Measurements from ENCODE around the gene KLF16. TPM values are rescaled to one million over a fixed set of nuclear protein-coding genes. Genes with fewer than 3 reads are reported as not detected.

The KLF16 gene
- total and polyA plus RNA-seq, 9 of the 15 experiments (the other 6 are each of a cell fraction or from before 2014, with no cell fraction given) = 0.04 to 60.4 (median 6.8) TPM

- peak; percentile 80 for TF ChIP-seq CTCFL (IDR thresholded peaks at IDR 0.05; ENCODE audit: borderline replicate concordance, insufficient read depth, low read depth, low read length, poor library complexity, severe bottlenecking)
- no peak for TF ChIP-seq FOXK2 (conservative IDR thresholded peaks at IDR 0.05 in 1 of 2, IDR thresholded peaks at IDR 0.05 in 1 of 2; ENCODE audit: low read depth in 2 of 2)
- TF ChIP-seq TBP (optimal IDR thresholded peaks at IDR 0.05; ENCODE audit: low read depth, low read length) = peak; percentile 28
- peak; percentile 55; the same call in 1 of the 2 replicates for TF ChIP-seq ZNF609 (CRISPR knock-in tag; IDR thresholded peaks at IDR 0.05; ENCODE audit: borderline replicate concordance)
- 0 out of 2 replicates have a peak, but pooled peaks have one; percentile 30 for TF ChIP-seq CBX1 (IDR thresholded peaks at IDR 0.05; ENCODE audit: low read depth)
- 0 out of 2 replicates have a peak, but pooled peaks have one; percentile 68 for TF ChIP-seq E2F4 (CRISPR knock-in tag; IDR thresholded peaks at IDR 0.05; ENCODE audit: low read depth)
- no peak for TF ChIP-seq POLR2H (tag; IDR thresholded peaks at IDR 0.05; ENCODE audit: low read depth)
- peak; percentile 55; the same call in 1 of the 2 replicates for TF ChIP-seq PATZ1 (CRISPR knock-in tag; IDR thresholded peaks at IDR 0.05; ENCODE audit: borderline replicate concordance)
- 0 out of 2 replicates have a peak, but pooled peaks have one; percentile 26 for TF ChIP-seq CREB3L1 (IDR thresholded peaks at IDR 0.05; ENCODE audit: borderline replicate concordance, low read depth)
- TF ChIP-seq ZNF124 (CRISPR knock-in tag; IDR thresholded peaks at IDR 0.05) = no peak
- peak in 1 of 2 experiments; percentile 80; a peak in 2 of 4 replicates for TF ChIP-seq RCOR1 (IDR thresholded peaks at IDR 0.05; ENCODE audit: borderline replicate concordance in 1 of 2, low read depth in 2 of 2, low read length in 2 of 2)
- peak; percentile 73 for TF ChIP-seq EP400 (IDR thresholded peaks at IDR 0.05)
- TF ChIP-seq ESRRA (IDR thresholded peaks at IDR 0.05; ENCODE audit: borderline replicate concordance, low read depth) = peak; percentile 38; the same call in 1 of the 2 replicates
Observed at GRCh38 chr19:1864480-1865171, 1.2 kb upstream of the KLF16 start (continued).
